Measurements from ENCODE around the gene KAT5.

DNA sequence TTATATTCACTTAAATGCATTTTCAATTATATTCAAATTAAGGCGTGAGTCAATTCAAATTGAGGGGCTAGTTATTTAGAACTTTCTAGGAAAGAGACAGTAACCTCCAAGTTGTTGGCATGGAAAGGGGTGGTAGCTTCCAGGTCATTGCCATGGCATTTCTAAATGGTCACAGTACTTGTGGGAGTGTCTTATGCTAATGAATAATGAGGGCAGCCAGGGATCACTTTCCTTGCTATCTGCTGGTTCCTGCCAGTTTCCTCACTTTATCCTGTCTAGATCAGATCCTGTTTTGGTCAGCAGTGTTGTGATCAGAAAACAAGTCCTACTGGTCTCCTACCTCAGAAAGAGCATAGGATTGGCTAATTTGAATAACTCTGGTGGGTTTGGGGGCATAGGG, 30.3 kb downstream of the KAT5 start:
- TF ChIP-seq, protein P1, sequence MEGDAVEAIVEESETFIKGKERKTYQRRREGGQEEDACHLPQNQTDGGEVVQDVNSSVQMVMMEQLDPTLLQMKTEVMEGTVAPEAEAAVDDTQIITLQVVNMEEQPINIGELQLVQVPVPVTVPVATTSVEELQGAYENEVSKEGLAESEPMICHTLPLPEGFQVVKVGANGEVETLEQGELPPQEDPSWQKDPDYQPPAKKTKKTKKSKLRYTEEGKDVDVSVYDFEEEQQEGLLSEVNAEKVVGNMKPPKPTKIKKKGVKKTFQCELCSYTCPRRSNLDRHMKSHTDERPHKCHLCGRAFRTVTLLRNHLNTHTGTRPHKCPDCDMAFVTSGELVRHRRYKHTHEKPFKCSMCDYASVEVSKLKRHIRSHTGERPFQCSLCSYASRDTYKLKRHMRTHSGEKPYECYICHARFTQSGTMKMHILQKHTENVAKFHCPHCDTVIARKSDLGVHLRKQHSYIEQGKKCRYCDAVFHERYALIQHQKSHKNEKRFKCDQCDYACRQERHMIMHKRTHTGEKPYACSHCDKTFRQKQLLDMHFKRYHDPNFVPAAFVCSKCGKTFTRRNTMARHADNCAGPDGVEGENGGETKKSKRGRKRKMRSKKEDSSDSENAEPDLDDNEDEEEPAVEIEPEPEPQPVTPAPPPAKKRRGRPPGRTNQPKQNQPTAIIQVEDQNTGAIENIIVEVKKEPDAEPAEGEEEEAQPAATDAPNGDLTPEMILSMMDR (IDR thresholded peaks at IDR 0.05): no peak
- TF ChIP-seq JAZF1 (CRISPR knock-in tag; IDR thresholded peaks at IDR 0.05) (no peak), ZNF425 (CRISPR knock-in tag; conservative IDR thresholded peaks at IDR 0.05) (no peak), ZNF532 (CRISPR knock-in tag; IDR thresholded peaks at IDR 0.05; ENCODE audit: borderline replicate concordance) (no peak), FOXJ3 (CRISPR knock-in tag; IDR thresholded peaks at IDR 0.05; ENCODE audit: borderline replicate concordance) (no peak), IRF1 (CRISPR knock-in tag; IDR thresholded peaks at IDR 0.05) (no peak), SP1 (CRISPR knock-in tag; conservative IDR thresholded peaks at IDR 0.05) (no peak)

All from WTC11 (cell line).